Islet of Langerhans (tissue), 1 donor: Measurements from ENCODE around the gene MRPL33.

Experiments used
- FAIRE-seq: peaks from one replicate; lab custom pipeline; 2011; peaks lifted over from hg19 to GRCh38; lab: Jason Lieb, UNC

The MRPL33 gene

GRCh38 chr2:27771548-27772335 is at the start of gene MRPL33:
Gene MRPL33, plus strand, starts transcription at chr2:27771719. Its CDS starts 59 bp downstream, at chr2:27771778.
- FAIRE-seq, result peak; percentile 24

- no peak for FAIRE-seq
Measured at GRCh38 chr2:27721884-27722485, 49.5 kb upstream of the MRPL33 start.

GRCh38 chr2:27723372-27724144 is 48.0 kb upstream of the MRPL33 start:
- FAIRE-seq, result no peak

- no peak for FAIRE-seq
Measured at GRCh38 chr2:27724191-27724590, 47.3 kb upstream of the MRPL33 start.

GRCh38 chr2:27724905-27725701 is 46.4 kb upstream of the MRPL33 start:
- FAIRE-seq, result no peak

- FAIRE-seq, result no peak
Measured at GRCh38 chr2:27727257-27727656, 44.3 kb upstream of the MRPL33 start.

- no peak for FAIRE-seq
Measured at GRCh38 chr2:27728081-27728858, 43.2 kb upstream of the MRPL33 start.

GRCh38 chr2:27729198-27729597 is 42.3 kb upstream of the MRPL33 start:
- no peak for FAIRE-seq

GRCh38 chr2:27729614-27730013 is 41.9 kb upstream of the MRPL33 start:
- no peak for FAIRE-seq

- no peak for FAIRE-seq
Measured at GRCh38 chr2:27730261-27730662, 41.3 kb upstream of the MRPL33 start.

GRCh38 chr2:27730980-27731691 is 40.4 kb upstream of the MRPL33 start:
- FAIRE-seq, result no peak

GRCh38 chr2:27734305-27734704 is 37.2 kb upstream of the MRPL33 start:
- no peak for FAIRE-seq

- FAIRE-seq, result no peak
Measured at GRCh38 chr2:27735263-27735904, 36.1 kb upstream of the MRPL33 start.

GRCh38 chr2:27736031-27736889 is 35.3 kb upstream of the MRPL33 start:
- FAIRE-seq, result no peak

GRCh38 chr2:27736890-27737204 is 34.7 kb upstream of the MRPL33 start:
- FAIRE-seq, result no peak

- no peak for FAIRE-seq
Measured at GRCh38 chr2:27737676-27738348, 33.7 kb upstream of the MRPL33 start.

GRCh38 chr2:27738349-27739057 is 33.0 kb upstream of the MRPL33 start:
- FAIRE-seq, result no peak

GRCh38 chr2:27739058-27739373 is 32.5 kb upstream of the MRPL33 start:
- no peak for FAIRE-seq
